Spinal cord (tissue), 10 donors: ENCODE results near the gene STEAP3. TPM values are rescaled to one million over a fixed set of nuclear protein-coding genes. Genes with fewer than 3 reads are reported as not detected.

Source experiments
- DNase-seq, 6 donors: peaks; one replicate each; pipeline versions ENCODE4 v3.0.0 to v3.0.0-alpha.2; 2013 to 2015; ENCODE audit warnings: low spot score in 6 of 6, low read depth in 4 of 6
- H3K27ac ChIP-seq: one replicate; pipeline ENCODE4 v1.5.1; 2013; ENCODE audit warnings: low read depth, low read length, control low read depth
- H3K27me3 ChIP-seq: one replicate; pipeline ENCODE4 v1.6.1; 2013; ENCODE audit warnings: low read length; ENCODE audit not compliant: control insufficient read depth, insufficient read depth
- H3K36me3 ChIP-seq: one replicate; pipeline ENCODE4 v1.6.1; 2013; ENCODE audit warnings: low read length; ENCODE audit not compliant: control insufficient read depth, insufficient read depth
- H3K4me1 ChIP-seq: one replicate; pipeline ENCODE4 v1.6.1; 2013; ENCODE audit warnings: low read length; ENCODE audit not compliant: control insufficient read depth, insufficient read depth
- H3K4me3 ChIP-seq: one replicate; pipeline ENCODE4 v1.5.1; 2013; ENCODE audit warnings: low read depth, low read length, control low read depth
- H3K9me3 ChIP-seq: one replicate; pipeline ENCODE4 v1.6.1; 2013; ENCODE audit warnings: low read length; ENCODE audit not compliant: control insufficient read depth, insufficient read depth
- WGBS: methylation state at CpG from one replicate; pipeline ENCODE4 v1.1.5; 2013; ENCODE audit warnings: missing lambda C conversion rate; ENCODE audit not compliant: insufficient coverage; 5-methylcytosine and 5-hydroxymethylcytosine counted together
- polyA plus RNA-seq, 2 donors: library from polyadenylated mRNA; unstranded; fragments of 120-200 nt; gene quantifications; one replicate each; pipeline ENCODE4 v1.2.1, GENCODE V29; 2013; ENCODE audit not compliant: insufficient read length in 2 of 2
- total RNA-seq, 2 donors: library from RNA; depleted of rRNA in 1 of 2; stranded (reverse); fragments of 120-200 nt in 1 of 2; fragments of >200 nt in 1 of 2; gene quantifications; one replicate each; pipeline versions ENCODE4 v1.2.3 to v1.2.4, GENCODE V29; 2013 to 2014
- donor health status: healthy.

The STEAP3 gene
- total and polyA plus RNA-seq, 4 donors: 0.94 to 7.0 (median 3.1) TPM

DNA sequence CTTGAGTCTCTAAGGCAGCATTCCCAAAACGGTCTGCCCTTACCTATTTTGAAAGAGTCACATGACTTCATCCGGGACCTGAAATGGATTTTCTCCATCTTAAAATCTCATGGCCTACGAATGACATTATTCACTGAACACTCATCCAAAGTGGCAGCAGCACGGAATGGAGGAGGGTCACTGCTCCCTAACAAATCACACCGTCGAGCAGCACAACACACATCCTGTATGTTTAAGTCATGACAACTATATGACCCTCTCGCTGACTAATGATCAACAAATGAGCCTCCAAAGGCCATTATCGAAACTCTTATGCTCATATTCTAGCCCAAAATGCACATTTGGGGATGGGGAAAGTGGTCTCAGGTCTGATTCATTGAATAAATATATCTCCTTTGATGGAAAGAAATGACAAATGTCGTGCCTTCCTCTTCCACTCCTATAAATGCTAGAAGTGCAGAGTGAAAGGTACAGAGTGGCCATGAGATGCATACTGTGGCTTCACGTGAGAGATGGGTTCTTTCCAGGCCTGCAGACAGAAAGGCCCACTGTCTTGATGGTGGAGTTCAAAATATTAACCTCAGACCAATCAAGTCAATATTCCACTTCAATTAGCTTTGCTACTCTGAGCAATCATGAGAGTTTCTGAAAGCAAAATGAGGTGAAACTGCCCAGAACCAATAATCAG, 72.2 kb downstream of the STEAP3 start:
- WGBS: 75% methylated on average over 6 of the region's 10 CpGs
- Histone ChIP-seq H3K9me3 (no peaks in the 10 kb centered on the region), H3K27ac (no peak overlapping the region), H3K27me3 (no peaks in the 10 kb centered on the region), H3K4me1 (peaks cover 4% of the 10 kb centered on the region), H3K36me3 (peaks cover 10% of the 10 kb centered on the region), H3K4me3 (no peak overlapping the region)
- DNase-seq: peak in 1 of 6 donors; percentile 44

DNA sequence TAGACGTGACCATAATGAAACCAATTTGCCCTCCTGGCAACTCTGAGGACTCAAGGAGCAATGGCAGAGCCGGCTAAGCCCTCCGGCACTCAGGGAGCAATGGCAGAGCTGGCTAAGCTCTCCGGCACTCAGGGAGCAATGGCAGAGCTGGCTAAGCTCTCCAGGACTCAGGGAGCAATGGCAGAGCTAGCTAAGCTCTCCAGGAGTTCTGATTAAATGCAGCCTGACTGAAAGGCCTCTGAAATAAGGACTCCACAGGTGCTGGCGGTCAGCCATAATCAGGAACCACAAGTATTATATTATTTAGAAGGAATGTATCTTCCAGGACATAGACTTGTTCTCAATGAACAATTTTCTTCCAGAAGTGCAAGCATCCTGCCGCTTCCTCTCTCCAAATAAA, 77.8 kb downstream of the STEAP3 start:
- no peaks in the 10 kb centered on the region for H3K9me3 ChIP-seq
- no peak overlapping the region for H3K27ac ChIP-seq
- H3K36me3 ChIP-seq: no peaks in the 10 kb centered on the region
- no peaks in the 10 kb centered on the region for H3K4me1 ChIP-seq
- 65% methylated on average over 4 of the region's 6 CpGs for WGBS
- DNase-seq: no peak
- no peaks in the 10 kb centered on the region for H3K27me3 ChIP-seq
- no peak overlapping the region for H3K4me3 ChIP-seq

DNA sequence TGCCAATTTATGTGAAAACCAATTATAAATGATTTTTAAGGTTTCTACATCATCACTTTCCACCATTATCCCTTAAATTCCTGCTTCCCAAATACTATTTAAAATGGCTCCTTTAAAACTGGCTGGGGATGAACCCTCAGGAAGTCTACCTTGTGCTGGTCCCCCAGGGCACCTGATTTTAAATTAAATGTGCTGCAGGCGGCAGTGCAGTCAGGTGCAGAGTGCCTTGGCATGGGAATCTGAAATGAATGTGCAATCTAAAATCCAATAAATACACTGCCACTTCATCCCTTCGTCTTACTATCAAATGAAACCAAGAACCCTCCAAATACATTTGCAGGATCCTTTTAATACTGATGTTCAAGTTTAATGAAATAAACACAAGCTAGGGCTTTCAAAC, 81.2 kb downstream of the STEAP3 start:
- no peak overlapping the region for H3K4me3 ChIP-seq
- H3K27ac ChIP-seq: no peak overlapping the region
- H3K4me1 ChIP-seq: no peaks in the 10 kb centered on the region
- peak in 1 of 6 donors; percentile 56 for DNase-seq
- no peaks in the 10 kb centered on the region for H3K36me3 ChIP-seq
- no peaks in the 10 kb centered on the region for H3K9me3 ChIP-seq
- no CpG with 5 or more reads among the region's 2 CpGs for WGBS
- H3K27me3 ChIP-seq: no peaks in the 10 kb centered on the region

DNA sequence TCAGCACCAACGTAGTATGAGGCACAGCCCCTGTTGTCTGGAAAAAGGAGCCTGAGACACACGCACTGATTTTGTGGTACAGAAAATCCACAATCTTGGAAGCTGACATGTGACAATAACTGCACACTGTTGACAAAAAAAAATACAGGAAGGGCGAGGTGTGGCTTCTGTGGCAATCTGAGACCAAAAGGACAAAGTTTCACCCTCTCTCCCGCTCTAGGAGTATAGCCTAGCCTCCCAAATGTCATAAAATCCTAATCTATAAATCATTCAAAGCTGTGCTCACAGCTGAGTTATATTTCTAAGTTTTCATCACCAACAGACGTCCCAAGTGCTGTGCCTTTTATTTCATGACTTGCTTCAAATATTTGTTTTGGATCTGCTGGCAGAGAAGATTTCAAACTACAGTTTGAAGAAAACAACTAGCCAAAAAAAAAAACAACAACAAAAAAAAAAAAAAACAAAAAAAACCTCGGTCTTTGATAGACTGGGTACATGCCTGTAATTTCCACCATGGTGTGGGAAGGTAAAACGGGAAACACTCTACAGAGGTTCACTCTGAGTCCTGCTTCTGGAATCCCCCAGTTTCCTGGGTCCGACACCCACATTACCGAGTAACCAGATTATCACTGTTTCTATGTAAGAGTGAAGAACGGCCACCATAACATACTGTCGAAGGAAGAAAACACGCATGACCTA, 82.0 kb downstream of the STEAP3 start:
- no peaks in the 10 kb centered on the region for H3K9me3 ChIP-seq
- H3K4me3 ChIP-seq: no peak overlapping the region
- H3K27me3 ChIP-seq: no peaks in the 10 kb centered on the region
- no peaks in the 10 kb centered on the region for H3K4me1 ChIP-seq
- no peaks in the 10 kb centered on the region for H3K36me3 ChIP-seq
- 89% methylated on average over 3 of the region's 12 CpGs for WGBS
- no peak for DNase-seq
- no peak overlapping the region for H3K27ac ChIP-seq

DNA sequence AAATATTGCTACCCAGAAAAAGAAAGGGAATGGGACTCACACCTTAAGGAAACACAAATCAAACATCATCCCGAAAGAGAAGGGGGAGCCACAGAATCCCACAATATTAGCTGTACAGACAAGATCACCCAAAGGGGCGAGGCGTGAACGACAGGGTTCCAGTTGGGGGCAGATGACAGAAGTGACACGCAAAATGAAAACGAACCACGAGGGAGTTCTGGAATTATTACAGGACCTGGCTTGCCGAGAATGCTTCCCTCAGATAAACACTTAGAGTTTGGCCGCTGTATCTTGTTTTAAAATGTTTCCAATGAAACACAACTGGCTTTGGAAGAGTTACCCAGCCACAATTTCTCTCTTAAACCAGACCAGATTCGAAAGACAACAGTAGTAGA, 82.6 kb downstream of the STEAP3 start:
- no peak overlapping the region for H3K27ac ChIP-seq

DNA sequence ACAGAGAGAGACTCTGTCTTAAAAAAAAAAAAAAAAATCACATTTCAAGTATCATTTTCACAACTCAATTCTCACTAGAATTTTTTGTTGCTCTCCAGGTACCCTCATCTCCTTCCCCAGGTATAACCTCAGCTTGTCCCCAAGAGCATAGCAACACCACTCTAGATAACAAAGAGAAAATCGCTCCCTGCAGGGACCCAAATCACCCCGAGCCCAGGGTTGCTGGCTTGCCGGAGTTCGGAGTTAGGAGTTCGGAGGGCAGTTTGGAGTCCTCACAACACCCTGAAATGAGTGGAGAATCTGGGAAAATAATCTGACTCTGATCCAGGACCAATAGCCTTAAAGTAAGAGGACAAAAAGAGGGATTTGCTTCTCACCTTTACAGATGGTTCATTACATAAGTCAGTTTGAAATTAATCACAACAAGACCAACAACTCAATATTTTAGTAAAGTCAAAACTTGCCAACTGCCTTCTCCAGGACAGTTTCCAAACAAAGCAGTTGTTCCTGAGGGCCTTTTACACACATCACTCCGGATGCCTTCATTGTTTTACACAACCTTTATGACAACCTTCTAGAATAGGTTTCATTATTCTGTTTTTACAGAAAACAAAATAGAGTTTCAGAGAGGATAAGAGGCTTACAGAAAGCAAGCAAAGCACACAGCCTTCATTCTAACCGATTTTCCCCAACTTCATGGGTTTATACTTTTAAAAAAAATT, 83.9 kb downstream of the STEAP3 start:
- no peaks in the 10 kb centered on the region for H3K4me1 ChIP-seq
- H3K9me3 ChIP-seq: no peaks in the 10 kb centered on the region
- H3K27me3 ChIP-seq: no peaks in the 10 kb centered on the region
- WGBS: 50% methylated on average over 1 of the region's 7 CpGs
- no peak overlapping the region for H3K4me3 ChIP-seq
- no peak for DNase-seq
- no peaks in the 10 kb centered on the region for H3K36me3 ChIP-seq
- H3K27ac ChIP-seq: no peak overlapping the region

More for the DNA sequence above, 82.6 kb downstream of the STEAP3 start:
- Histone ChIP-seq H3K4me3 (no peak overlapping the region), H3K36me3 (no peaks in the 10 kb centered on the region), H3K4me1 (no peaks in the 10 kb centered on the region), H3K9me3 (no peaks in the 10 kb centered on the region), H3K27me3 (no peaks in the 10 kb centered on the region)
- WGBS: 80% methylated on average over 1 of the region's 10 CpGs
- no peak for DNase-seq

DNA sequence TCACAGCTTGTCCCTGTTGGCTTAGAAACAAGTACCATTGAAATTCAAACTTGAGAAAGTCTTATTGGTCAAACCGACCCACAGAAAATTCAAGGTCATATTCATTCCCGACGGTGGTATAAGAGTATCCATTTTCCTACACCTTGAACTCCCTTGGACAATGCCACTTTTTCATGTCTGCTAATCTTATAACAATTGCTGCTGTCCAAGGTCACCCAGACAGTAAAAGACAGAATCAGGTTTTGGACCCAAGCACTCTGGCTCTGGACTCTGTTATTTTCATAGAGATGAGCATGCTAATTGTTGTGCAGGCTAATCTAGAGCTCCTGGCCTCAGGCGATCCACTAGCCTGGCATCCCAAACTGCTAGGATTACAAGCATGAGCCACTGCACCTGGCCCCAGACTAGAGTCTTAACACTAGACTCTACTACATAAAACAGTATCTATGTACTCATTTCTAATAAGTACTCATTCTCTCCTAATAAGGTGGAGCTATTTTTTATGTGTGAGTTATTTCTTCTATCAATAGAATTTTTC, 85.2 kb downstream of the STEAP3 start:
- DNase-seq: no peak
- H3K27ac ChIP-seq: no peak overlapping the region
- H3K27me3 ChIP-seq: no peaks in the 10 kb centered on the region
- H3K36me3 ChIP-seq: no peaks in the 10 kb centered on the region
- H3K4me1 ChIP-seq: no peaks in the 10 kb centered on the region
- no peak overlapping the region for H3K4me3 ChIP-seq
- no peaks in the 10 kb centered on the region for H3K9me3 ChIP-seq
- 88% methylated on average over 4 of the region's 4 CpGs for WGBS

DNA sequence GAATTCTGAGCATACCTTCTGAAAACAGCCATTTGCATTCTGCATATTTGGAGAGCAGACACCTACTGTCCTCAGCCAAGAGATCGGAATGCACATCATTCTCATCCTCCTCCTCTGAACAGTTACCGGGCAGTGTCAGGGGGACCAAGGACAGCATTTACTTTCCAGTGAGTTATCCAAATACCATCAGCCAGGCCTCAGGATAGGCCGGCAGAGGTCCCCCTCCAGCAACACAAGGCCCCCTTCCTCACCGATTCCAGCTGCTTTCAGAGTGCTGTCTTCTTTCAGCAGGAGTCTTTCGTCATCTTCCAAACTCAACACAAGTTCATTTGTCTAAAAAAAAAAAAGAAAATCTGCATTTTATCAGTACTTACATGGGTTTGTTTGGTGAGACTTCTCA, 87.7 kb downstream of the STEAP3 start:
- no peaks in the 10 kb centered on the region for H3K4me1 ChIP-seq
- H3K4me3 ChIP-seq: no peak overlapping the region
- H3K27ac ChIP-seq: no peak overlapping the region
- H3K27me3 ChIP-seq: no peaks in the 10 kb centered on the region
- no peak for DNase-seq
- H3K9me3 ChIP-seq: no peaks in the 10 kb centered on the region
- WGBS: 59% methylated on average over 3 of the region's 5 CpGs
- H3K36me3 ChIP-seq: no peaks in the 10 kb centered on the region

DNA sequence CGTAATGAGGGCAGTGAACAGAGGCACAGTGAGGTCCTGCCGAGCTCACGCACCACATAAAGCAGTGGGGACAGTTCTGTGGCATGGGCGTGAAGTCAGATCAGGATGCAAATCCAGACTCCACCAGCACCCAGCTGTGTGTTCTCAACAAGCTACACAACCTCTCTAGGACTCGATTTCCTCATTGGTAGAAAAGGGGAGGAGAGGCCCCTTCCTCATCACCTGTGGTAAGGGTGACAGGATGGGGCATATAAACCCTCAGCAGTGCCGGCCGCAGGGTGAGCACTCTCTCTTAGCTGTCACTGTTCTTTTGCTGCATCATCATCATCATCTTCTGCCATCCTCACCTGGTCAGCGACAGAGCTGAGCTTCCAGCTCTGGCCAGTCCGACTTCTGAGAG, 88.2 kb downstream of the STEAP3 start:
- H3K4me1 ChIP-seq: no peaks in the 10 kb centered on the region
- H3K4me3 ChIP-seq: no peak overlapping the region
- H3K27me3 ChIP-seq: no peaks in the 10 kb centered on the region
- DNase-seq: no peak
- 77% methylated on average over 4 of the region's 9 CpGs for WGBS
- H3K36me3 ChIP-seq: no peaks in the 10 kb centered on the region
- H3K27ac ChIP-seq: no peak overlapping the region
- H3K9me3 ChIP-seq: no peaks in the 10 kb centered on the region
